HG03139 (cell line): Measurements from ENCODE around the gene DUX4.
A peak's percentile ranks its signal among the peaks of the same experiment; 100 is the strongest.
"Not testable (repeated sequence)": the region's sequence is repeated elsewhere in the genome, so short reads cannot be mapped to it uniquely, and the experiment has no call there.

Source experiments
- ATAC-seq: cut with Tn5 transposase; IDR thresholded peaks from one replicate; pipeline ENCODE4 v1.9.1; 2021; ENCODE audit not compliant: unreplicated experiment

Gene DUX4

DNA sequence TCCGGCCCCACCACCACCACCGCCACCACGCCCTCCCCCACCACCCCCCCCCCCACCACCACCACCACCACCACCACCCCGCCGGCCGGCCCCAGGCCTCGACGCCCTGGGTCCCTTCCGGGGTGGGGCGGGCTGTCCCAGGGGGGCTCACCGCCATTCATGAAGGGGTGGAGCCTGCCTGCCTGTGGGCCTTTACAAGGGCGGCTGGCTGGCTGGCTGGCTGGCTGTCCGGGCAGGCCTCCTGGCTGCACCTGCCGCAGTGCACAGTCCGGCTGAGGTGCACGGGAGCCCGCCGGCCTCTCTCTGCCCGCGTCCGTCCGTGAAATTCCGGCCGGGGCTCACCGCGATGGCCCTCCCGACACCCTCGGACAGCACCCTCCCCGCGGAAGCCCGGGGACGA is at the start of gene DUX4:
TSS of gene DUX4 (plus strand) at position 347 of the 400 bp plus-strand sequence. CDS start at position 347, 0 bp downstream.
- ATAC-seq = not testable (repeated sequence)

- not testable (repeated sequence) for ATAC-seq
Observed at GRCh38 chr4:190175436-190175835, 1.9 kb downstream of the DUX4 start.

- ATAC-seq = not testable (repeated sequence)
Observed at GRCh38 chr4:190177727-190178605, 4.4 kb downstream of the DUX4 start.

DNA sequence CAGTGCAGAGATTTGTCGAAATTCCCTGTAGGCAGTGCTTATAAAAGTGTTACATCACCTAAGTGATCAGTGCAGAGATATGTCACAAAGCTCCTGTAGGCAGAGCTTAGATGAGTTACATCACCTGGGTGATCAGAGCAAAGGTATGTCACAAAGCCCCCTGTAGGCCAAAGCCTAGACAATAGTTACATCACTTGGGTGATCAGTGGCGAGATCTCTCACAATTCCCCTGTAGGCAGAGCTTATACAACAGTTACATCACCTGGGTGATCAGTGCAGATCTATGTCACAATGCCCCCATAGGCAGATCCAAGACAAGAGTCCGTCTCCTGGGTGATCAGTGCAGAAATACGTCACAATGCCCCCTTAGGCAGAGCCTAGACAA is 5.0 kb downstream of the DUX4 start:
- ATAC-seq = not testable (repeated sequence)

GRCh38 chr4:190179030-190179739 is 5.6 kb downstream of the DUX4 start:
- ATAC-seq = peak; percentile 53

- peak; percentile 2 for ATAC-seq
Observed at GRCh38 chr4:190179740-190180094, 6.1 kb downstream of the DUX4 start.

- ATAC-seq = not testable (repeated sequence)
Observed at GRCh38 chr4:190180947-190181346, 7.4 kb downstream of the DUX4 start.

GRCh38 chr4:190181481-190182100 is 8.0 kb downstream of the DUX4 start:
- ATAC-seq = not testable (repeated sequence)

DNA sequence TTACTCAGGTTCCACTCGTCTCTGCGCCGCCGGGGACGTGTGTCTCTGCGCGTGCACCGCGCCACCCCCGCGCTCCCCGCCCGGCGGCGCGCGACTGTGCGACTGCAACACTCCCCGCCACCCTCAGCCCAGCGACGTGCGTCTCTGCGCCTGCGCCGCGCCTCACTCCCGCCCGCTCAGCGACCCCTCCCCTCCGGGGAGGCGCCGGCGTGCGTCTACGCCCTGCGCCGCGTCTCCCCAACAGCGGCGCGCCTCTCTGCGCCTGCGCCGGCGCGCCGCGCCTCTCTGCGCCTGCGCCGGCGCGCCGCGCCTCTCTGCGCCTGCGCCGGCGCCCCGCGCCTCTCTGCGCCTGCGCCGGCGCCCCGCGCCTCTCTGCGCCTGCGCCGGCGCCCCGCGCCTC is 29.9 kb downstream of the DUX4 start:
- not testable (repeated sequence) for ATAC-seq
